Measurements from ENCODE around the gene IMMP2L. TPM values are rescaled to one million over a fixed set of nuclear protein-coding genes. Genes with fewer than 3 reads are reported as not detected.

Gene IMMP2L
- total RNA-seq, 2 experiments from 2014 or later: 8.9 to 18.7 TPM

GRCh38 chr7:110620110-110620735 is 942.1 kb downstream of the IMMP2L start:
- Histone ChIP-seq H3K36me3 (ENCODE audit: insufficient read depth, low read length) (no peaks in the 10 kb centered on the region), H3K4me1 (ENCODE audit: insufficient read depth, low read length) (no peaks in the 10 kb centered on the region), H3K27ac (ENCODE audit: low read depth in 1 of 2, low read length in 2 of 2) (no peak overlapping the region), H3K9me3 (ENCODE audit: control insufficient read depth in 1 of 2, insufficient read depth in 1 of 2, low read length in 2 of 2) (no peaks in the 10 kb centered on the region), H3K27me3 (ENCODE audit: control insufficient read depth in 1 of 2, insufficient read depth in 2 of 2, low read length in 2 of 2) (no peaks in the 10 kb centered on the region), H3K4me3 (ENCODE audit: low read length) (no peak overlapping the region)
- no peak overlapping the region for H3K4me3 Mint-ChIP-seq
- H3K27ac Mint-ChIP-seq: no peak overlapping the region
- DNase-seq (no peak), ATAC-seq (ENCODE audit: poor library complexity) (no peak)
- H3K36me3 Mint-ChIP-seq (ENCODE audit: low read depth): no peaks in the 10 kb centered on the region
- CTCF ChIA-PET: no interaction called here
- no peaks in the 10 kb centered on the region for H3K27me3 Mint-ChIP-seq
- POLR2A ChIA-PET: interaction anchor here (0.8 kb wide), 1 partner anchor 122 kb away, joined by 3 read pairs; no protein-coding TSS in a partner anchor
- TF ChIP-seq CTCF (IDR thresholded peaks at IDR 0.05): no peak
- intact Hi-C loops (cut with DNase I, micrococcal nuclease): no loop called here
- no peaks in the 10 kb centered on the region for H3K9me3 Mint-ChIP-seq
- no peaks in the 10 kb centered on the region for H3K4me1 Mint-ChIP-seq (ENCODE audit: low read depth)
